OCI-LY3 (cell line): ENCODE results near the gene ABLIM3.

Experiments used
- H2AFZ ChIP-seq: fragments of 200-600, 300-600 bp; shearing (Covaris generic); 2 replicates; pipeline ENCODE4 v1.6.0; 2014; ENCODE audit warnings: antibody characterized with exemption, low read depth, low read length
- H3K27ac ChIP-seq: fragments of 200-600, 300-600 bp; sonication (generic); 2 replicates; pipeline ENCODE4 v1.5.1; 2014; ENCODE audit warnings: mild to moderate bottlenecking, low read length, moderate library complexity, mixed read lengths
- H3K27me3 ChIP-seq: fragments of 200-600, 300-600 bp; sonication (generic); 2 replicates; pipeline ENCODE4 v1.6.1; 2014; ENCODE audit warnings: low read depth, low read length, mixed read lengths
- H3K36me3 ChIP-seq: fragments of 200-600, 300-600 bp; sonication (generic); replicated peaks from 2 replicates; pipeline ENCODE3; 2014; ENCODE audit warnings: low read depth, low read length, mixed read lengths
- H3K4me1 ChIP-seq: fragments of 300-600, 200-600 bp; sonication (generic); 2 replicates; pipeline ENCODE4 v1.6.1; 2014; ENCODE audit warnings: low read length, mixed read lengths
- H3K4me2 ChIP-seq: fragments of 200-600, 300-600 bp; sonication (generic); 2 replicates; pipeline ENCODE4 v1.6.1; 2014; ENCODE audit warnings: low read length, mixed read lengths
- H3K4me3 ChIP-seq: fragments of 300-600, 200-600 bp; sonication (generic); 2 replicates; pipeline ENCODE4 v1.5.1; 2014; ENCODE audit warnings: antibody characterized with exemption, mild to moderate bottlenecking, low read length, moderate library complexity
- H3K79me2 ChIP-seq: fragments of 300-600, 200-600 bp; shearing (Covaris generic); 2 replicates; pipeline ENCODE4 v1.6.1; 2014; ENCODE audit warnings: mild to moderate bottlenecking, low read length, mixed read lengths
- H3K9ac ChIP-seq: fragments of 300-600, 200-600 bp; shearing (Covaris generic); 2 replicates; pipeline ENCODE4 v1.6.0; 2014; ENCODE audit warnings: mild to moderate bottlenecking, low read length, moderate library complexity
- H3K9me3 ChIP-seq: fragments of 200-600, 300-600 bp; shearing (Covaris generic); 2 replicates; pipeline ENCODE4 v1.6.1; 2014; ENCODE audit warnings: low read length, mixed read lengths; ENCODE audit not compliant: insufficient read depth
- H4K20me1 ChIP-seq: fragments of 200-600, 300-600 bp; sonication (generic); 2 replicates; pipeline ENCODE4 v1.6.1; 2016; ENCODE audit warnings: low read length, mixed read lengths; ENCODE audit not compliant: insufficient read depth
- EZH2phosphoT487 ChIP-seq: fragments of 200-600 bp; shearing (Covaris generic); IDR thresholded peaks from 2 replicates; pipeline ENCODE4 v1.6.1; 2018; ENCODE audit warnings: antibody characterized with exemption, mixed run types, low read depth
- TF ChIP-seq, protein P1 (sequence below): fragments of 200-600, 300-600 bp; sonication (generic); IDR thresholded peaks from 2 replicates; pipeline ENCODE4 v1.5.1; 2014; ENCODE audit warnings: antibody characterized with exemption, low read length, low read depth

The ABLIM3 gene

GRCh38 chr5:149177339-149177843, 36.1 kb downstream of the ABLIM3 start:
- Histone ChIP-seq H3K4me3 (no peak overlapping the region), H3K9ac (no peak overlapping the region), H3K36me3 (no peaks in the 10 kb centered on the region), H3K79me2 (no peaks in the 10 kb centered on the region), H4K20me1 (no peaks in the 10 kb centered on the region), H3K27me3 (0 out of 2 replicates have a peak, but pooled peaks cover 13% of the 10 kb centered on the region), H2AFZ (no peak overlapping the region), H3K27ac (no peak overlapping the region), H3K4me1 (no peaks in the 10 kb centered on the region), H3K4me2 (no peak overlapping the region), H3K9me3 (no peaks in the 10 kb centered on the region)
- TF ChIP-seq EZH2phosphoT487 = no peak
- TF ChIP-seq, protein P1, sequence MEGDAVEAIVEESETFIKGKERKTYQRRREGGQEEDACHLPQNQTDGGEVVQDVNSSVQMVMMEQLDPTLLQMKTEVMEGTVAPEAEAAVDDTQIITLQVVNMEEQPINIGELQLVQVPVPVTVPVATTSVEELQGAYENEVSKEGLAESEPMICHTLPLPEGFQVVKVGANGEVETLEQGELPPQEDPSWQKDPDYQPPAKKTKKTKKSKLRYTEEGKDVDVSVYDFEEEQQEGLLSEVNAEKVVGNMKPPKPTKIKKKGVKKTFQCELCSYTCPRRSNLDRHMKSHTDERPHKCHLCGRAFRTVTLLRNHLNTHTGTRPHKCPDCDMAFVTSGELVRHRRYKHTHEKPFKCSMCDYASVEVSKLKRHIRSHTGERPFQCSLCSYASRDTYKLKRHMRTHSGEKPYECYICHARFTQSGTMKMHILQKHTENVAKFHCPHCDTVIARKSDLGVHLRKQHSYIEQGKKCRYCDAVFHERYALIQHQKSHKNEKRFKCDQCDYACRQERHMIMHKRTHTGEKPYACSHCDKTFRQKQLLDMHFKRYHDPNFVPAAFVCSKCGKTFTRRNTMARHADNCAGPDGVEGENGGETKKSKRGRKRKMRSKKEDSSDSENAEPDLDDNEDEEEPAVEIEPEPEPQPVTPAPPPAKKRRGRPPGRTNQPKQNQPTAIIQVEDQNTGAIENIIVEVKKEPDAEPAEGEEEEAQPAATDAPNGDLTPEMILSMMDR = no peak

DNA sequence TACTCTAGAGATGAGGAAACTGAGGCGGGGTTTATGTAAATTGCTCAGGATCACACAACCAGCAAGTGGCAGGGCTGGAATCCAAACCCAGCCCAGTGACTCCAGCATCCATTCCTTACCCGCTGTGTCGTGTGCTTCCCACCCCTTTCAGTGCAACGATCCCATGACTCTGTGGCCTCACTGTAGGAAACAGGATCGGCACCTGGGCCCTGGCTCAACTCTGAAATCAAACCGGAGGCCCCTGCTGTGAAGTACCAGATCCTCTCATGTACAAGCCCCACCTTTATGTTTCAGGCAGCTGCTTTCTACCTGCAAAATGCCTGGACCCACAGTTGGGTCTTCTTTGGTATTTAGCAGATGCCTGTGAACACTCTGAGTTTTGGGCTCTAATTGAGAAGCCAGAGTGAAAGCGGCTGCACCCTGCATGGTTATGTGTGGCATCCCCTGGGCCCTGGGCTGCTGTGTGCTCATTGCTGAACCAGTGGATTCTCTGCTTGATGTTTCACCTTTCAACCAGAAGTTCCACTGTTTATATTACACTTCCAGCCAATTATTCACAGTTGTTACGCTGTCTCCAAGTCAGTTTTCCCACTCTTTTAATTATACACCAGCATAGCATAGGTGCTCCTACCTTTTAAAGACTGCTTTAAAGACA, 36.7 kb downstream of the ABLIM3 start:
- Histone ChIP-seq H3K36me3 (no peaks in the 10 kb centered on the region), H3K4me1 (no peaks in the 10 kb centered on the region), H3K79me2 (no peaks in the 10 kb centered on the region), H3K4me2 (no peak overlapping the region), H4K20me1 (no peaks in the 10 kb centered on the region), H3K27ac (no peak overlapping the region), H3K27me3 (0 out of 2 replicates have a peak, but pooled peaks cover 13% of the 10 kb centered on the region), H3K9ac (no peak overlapping the region), H2AFZ (no peak overlapping the region), H3K4me3 (no peak overlapping the region), H3K9me3 (no peaks in the 10 kb centered on the region)
- TF ChIP-seq EZH2phosphoT487 = no peak
- TF ChIP-seq, protein P1 = no peak

- Histone ChIP-seq H3K9ac (no peak overlapping the region), H4K20me1 (no peaks in the 10 kb centered on the region), H3K4me1 (no peaks in the 10 kb centered on the region), H2AFZ (no peak overlapping the region), H3K27me3 (peaks cover 20% of the 10 kb centered on the region; the same call in 1 of the 2 replicates), H3K9me3 (no peaks in the 10 kb centered on the region), H3K79me2 (no peaks in the 10 kb centered on the region), H3K27ac (no peak overlapping the region), H3K36me3 (no peaks in the 10 kb centered on the region), H3K4me2 (no peak overlapping the region), H3K4me3 (no peak overlapping the region)
- no peak for TF ChIP-seq EZH2phosphoT487
- TF ChIP-seq, protein P1 = no peak
Observed at GRCh38 chr5:149181732-149182131, 40.4 kb downstream of the ABLIM3 start.

DNA sequence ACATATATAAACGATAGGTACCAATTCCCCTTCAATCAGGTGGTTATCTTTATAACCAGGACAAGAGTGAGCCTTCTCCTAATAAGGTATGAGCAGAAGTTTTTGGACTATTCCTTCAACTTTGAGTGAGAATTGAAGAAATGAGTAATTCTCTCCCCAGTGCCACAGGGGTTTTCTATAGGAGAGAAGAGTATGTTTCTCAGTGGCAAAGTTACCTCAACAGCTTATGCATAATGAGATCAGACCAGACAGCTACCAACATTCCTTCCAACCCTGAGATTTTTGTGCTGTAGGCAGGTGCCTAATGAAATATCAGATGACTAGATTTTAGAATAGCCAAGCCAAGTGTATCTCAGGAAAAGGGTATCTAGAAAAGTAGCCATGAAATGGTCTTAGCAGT, 40.9 kb downstream of the ABLIM3 start:
- H3K36me3 ChIP-seq = no peaks in the 10 kb centered on the region
- H3K9ac ChIP-seq = no peak overlapping the region
- TF ChIP-seq EZH2phosphoT487 = no peak
- TF ChIP-seq, protein P1 = no peak
- H2AFZ ChIP-seq = no peak overlapping the region
- no peak overlapping the region for H3K4me2 ChIP-seq
- no peaks in the 10 kb centered on the region for H3K9me3 ChIP-seq
- H3K27ac ChIP-seq = no peak overlapping the region
- no peak overlapping the region for H3K4me3 ChIP-seq
- H3K27me3 ChIP-seq = peaks cover 20% of the 10 kb centered on the region; the same call in 1 of the 2 replicates
- H4K20me1 ChIP-seq = no peaks in the 10 kb centered on the region
- no peaks in the 10 kb centered on the region for H3K79me2 ChIP-seq
- H3K4me1 ChIP-seq = no peaks in the 10 kb centered on the region
